ENCODE measurements around the gene YIPF2. TPM values are rescaled to one million over a fixed set of nuclear protein-coding genes. Genes with fewer than 3 reads are reported as not detected.

YIPF2 gene
- total RNA-seq, 2 experiments from 2014 or later = 25.6 to 28.4 TPM

- Mint-ChIP-seq H3K36me3 (peaks cover 14% of the 10 kb centered on the region), H3K4me3 (no peak overlapping the region), H3K27me3 (no peaks in the 10 kb centered on the region), H3K4me1 (ENCODE audit: low read depth) (no peaks in the 10 kb centered on the region), H3K27ac (no peak overlapping the region), H3K9me3 (no peaks in the 10 kb centered on the region)
- ChIA-PET POLR2A (interaction anchor here (0.7 kb wide), 1 partner anchor 169 kb away, joined by 3 read pairs; the partner anchor contains the start of gene LDLR), CTCF (interaction anchor here (0.6 to 1.9 kb wide), 3 partner anchors 15 to 25 kb away, joined by 3 to 7 read pairs (median 3); no protein-coding TSS in a partner anchor)
- intact Hi-C loops (cut with micrococcal nuclease) = no loop called here
- DNase-seq = no peak
Observed at GRCh38 chr19:10919352-10920287, 8.8 kb downstream of the YIPF2 start.

- POLR2A ChIA-PET = no interaction called here
- no peak for DNase-seq
- H3K4me1 Mint-ChIP-seq (ENCODE audit: low read depth) = no peaks in the 10 kb centered on the region
- no peaks in the 10 kb centered on the region for H3K9me3 Mint-ChIP-seq
- H3K27ac Mint-ChIP-seq = no peak overlapping the region
- H3K4me3 Mint-ChIP-seq = no peak overlapping the region
- H3K27me3 Mint-ChIP-seq = no peaks in the 10 kb centered on the region
- CTCF ChIA-PET = interaction anchor here (1.4 to 1.9 kb wide), 2 partner anchors 16 to 24 kb away, joined by 3 to 7 read pairs; no protein-coding TSS in a partner anchor
- H3K36me3 Mint-ChIP-seq = peaks cover 11% of the 10 kb centered on the region
- intact Hi-C loops (cut with micrococcal nuclease) = no loop called here
Observed at GRCh38 chr19:10918359-10918758, 10.1 kb downstream of the YIPF2 start.

GRCh38 chr19:10916602-10917001, 11.8 kb downstream of the YIPF2 start:
- H3K4me1 Mint-ChIP-seq (ENCODE audit: low read depth) = no peaks in the 10 kb centered on the region
- H3K36me3 Mint-ChIP-seq = peaks cover 16% of the 10 kb centered on the region
- no peak overlapping the region for H3K27ac Mint-ChIP-seq
- intact Hi-C loops (cut with micrococcal nuclease) = no loop called here
- no peak overlapping the region for H3K4me3 Mint-ChIP-seq
- POLR2A ChIA-PET = no interaction called here
- H3K27me3 Mint-ChIP-seq = no peaks in the 10 kb centered on the region
- CTCF ChIA-PET = no interaction called here
- no peaks in the 10 kb centered on the region for H3K9me3 Mint-ChIP-seq
- no peak for DNase-seq

DNA sequence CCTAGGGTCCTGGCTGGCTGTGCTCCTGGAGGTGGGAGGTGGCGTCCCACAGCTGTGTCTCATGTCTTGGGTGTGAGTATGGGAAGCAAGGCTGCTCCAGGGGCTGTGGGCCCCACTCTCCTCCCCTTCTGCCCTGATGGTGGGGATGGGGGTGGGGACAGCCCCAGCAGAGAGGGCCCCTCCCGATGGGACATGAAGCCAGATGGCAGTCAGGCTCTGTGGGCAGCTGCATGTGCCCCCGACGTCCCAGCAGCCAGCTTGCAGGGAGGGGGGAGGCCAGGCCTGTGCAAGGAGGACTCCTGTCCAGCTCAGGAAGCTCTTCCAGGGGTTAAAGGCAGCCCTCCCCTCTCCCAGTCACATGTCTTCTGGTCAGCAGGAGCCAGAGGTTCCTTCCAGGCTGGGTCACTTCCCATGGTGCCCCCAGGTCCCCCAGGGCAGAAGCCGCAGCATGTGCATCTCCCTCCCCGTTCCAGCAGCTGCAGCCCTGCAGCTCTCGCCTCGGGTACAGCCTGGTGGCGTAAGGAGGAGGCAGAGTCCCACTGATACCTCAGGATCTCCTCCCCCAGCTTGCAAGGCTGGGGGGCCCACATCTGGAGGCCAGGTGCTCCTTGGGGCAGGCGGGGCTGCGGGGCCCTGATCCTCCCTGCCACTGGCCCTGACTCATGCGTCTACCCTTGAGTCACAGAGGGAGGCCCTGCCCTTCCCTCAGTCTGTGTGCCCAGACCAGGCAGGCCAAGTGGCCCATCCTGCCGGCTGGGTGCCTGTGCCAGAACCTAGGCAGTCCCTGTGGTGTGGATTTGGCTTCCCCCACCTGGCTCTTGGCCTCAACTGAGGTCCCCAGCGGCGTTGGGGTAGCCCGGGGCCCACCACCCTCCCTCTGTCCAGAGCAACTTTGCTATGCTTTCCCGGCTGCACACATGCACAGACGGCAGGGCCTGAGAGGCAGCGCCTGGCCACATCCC, 13.0 kb downstream of the YIPF2 start:
- Mint-ChIP-seq H3K27me3 (no peaks in the 10 kb centered on the region), H3K4me3 (no peak overlapping the region), H3K9me3 (no peaks in the 10 kb centered on the region), H3K27ac (no peak overlapping the region), H3K36me3 (peaks cover 14% of the 10 kb centered on the region), H3K4me1 (ENCODE audit: low read depth) (no peaks in the 10 kb centered on the region)
- ChIA-PET POLR2A (no interaction called here), CTCF (no interaction called here)
- DNase-seq = no peak
- intact Hi-C loops (cut with micrococcal nuclease) = no loop called here

DNA sequence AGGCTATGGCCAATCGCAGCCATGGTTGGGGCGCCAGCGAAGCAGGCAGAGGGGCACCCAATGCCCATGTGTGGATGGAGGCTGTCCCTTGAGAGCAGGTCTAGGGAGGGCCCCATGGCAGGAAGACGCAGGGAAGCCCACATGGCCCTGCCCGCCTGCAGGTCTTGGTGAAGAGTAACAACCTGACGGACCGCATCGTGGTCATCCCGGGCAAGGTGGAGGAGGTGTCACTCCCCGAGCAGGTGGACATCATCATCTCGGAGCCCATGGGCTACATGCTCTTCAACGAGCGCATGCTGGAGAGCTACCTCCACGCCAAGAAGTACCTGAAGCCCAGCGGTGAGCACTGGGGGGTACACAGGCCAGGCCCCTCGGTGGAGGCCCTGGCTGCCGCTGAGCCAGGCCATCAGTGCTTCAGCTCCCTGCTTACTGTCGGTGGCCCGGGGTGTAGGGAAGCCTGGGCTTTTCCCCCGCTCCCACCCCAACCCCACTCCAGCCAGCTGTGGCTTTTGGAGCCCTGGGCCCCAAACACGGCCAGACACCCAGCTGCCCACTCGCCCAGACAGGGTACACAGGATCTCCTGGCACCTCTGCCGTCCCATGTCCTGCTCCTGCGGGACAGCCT, 14.6 kb downstream of the YIPF2 start:
- Mint-ChIP-seq H3K27ac (no peak overlapping the region), H3K9me3 (no peaks in the 10 kb centered on the region), H3K36me3 (peaks cover 14% of the 10 kb centered on the region), H3K4me3 (no peak overlapping the region), H3K4me1 (ENCODE audit: low read depth) (no peaks in the 10 kb centered on the region), H3K27me3 (no peaks in the 10 kb centered on the region)
- intact Hi-C loops (cut with micrococcal nuclease) = no loop called here
- no peak for DNase-seq
- ChIA-PET POLR2A (no interaction called here), CTCF (interaction anchor here (0.7 kb wide), 1 partner anchor 122 kb away, joined by 3 read pairs; no protein-coding TSS in a partner anchor)

GRCh38 chr19:10912619-10913018, 15.8 kb downstream of the YIPF2 start:
- Mint-ChIP-seq H3K4me1 (ENCODE audit: low read depth) (no peaks in the 10 kb centered on the region), H3K4me3 (no peak overlapping the region), H3K27me3 (no peaks in the 10 kb centered on the region), H3K36me3 (peaks cover 11% of the 10 kb centered on the region), H3K9me3 (no peaks in the 10 kb centered on the region), H3K27ac (no peak overlapping the region)
- CTCF ChIA-PET = interaction anchor here (0.6 kb wide), 1 partner anchor 427 kb away, joined by 5 read pairs; no protein-coding TSS in a partner anchor
- intact Hi-C loops (cut with micrococcal nuclease) = no loop called here
- POLR2A ChIA-PET = interaction anchor here (0.5 kb wide), 1 partner anchor 18 kb away, joined by 3 read pairs; no protein-coding TSS in a partner anchor
- no peak for DNase-seq

DNA sequence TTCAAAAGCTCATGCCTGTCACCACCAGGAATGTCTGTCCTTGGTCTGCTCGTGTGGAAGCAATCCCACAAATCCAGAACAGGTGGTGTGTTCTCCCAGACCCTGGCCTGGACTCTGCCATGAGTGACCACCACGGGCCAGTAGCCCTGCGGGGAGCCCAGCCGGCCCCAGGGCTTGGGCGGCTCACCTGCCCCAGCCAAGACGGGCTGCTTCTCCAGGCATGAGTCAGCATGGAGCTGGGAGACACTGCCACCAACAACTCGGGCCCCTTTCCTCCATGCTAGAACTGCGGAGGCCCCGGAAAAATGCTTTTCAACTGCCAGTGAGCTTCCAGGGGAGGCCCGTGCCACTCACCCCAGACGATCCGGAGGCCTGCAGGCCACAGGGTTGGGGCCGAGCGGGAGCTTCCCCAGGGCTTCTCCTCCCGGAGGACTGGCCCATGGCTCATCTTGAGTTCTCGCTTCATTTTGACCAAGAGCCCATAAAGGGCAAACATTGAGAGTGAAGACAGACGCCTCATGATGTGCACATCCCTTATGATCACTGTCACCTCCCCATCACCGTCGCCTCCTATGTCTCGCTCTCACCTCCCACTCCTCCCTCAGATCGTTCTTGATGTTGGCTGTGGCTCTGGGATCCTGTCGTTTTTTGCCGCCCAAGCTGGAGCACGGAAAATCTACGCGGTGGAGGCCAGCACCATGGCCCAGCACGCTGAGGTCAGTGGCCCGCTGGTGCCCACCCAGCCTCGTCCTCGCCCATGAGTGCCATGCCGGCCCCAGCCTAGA, 16.7 kb downstream of the YIPF2 start:
- Mint-ChIP-seq H3K9me3 (no peaks in the 10 kb centered on the region), H3K4me1 (ENCODE audit: low read depth) (no peaks in the 10 kb centered on the region), H3K27me3 (no peaks in the 10 kb centered on the region), H3K27ac (no peak overlapping the region), H3K4me3 (no peak overlapping the region), H3K36me3 (peaks cover 11% of the 10 kb centered on the region)
- ChIA-PET CTCF (interaction anchor here (1.5 to 2.0 kb wide), 2 partner anchors 25 to 48 kb away, joined by 3 to 5 read pairs; no protein-coding TSS in a partner anchor), POLR2A (interaction anchor here (0.5 kb wide), 1 partner anchor 19 kb away, joined by 3 read pairs; no protein-coding TSS in a partner anchor)
- no peak for DNase-seq
- intact Hi-C loops (cut with micrococcal nuclease) = no loop called here

GRCh38 chr19:10908380-10908960, 20.0 kb downstream of the YIPF2 start:
- intact Hi-C loops (cut with micrococcal nuclease) = no loop called here
- no peak overlapping the region for H3K27ac Mint-ChIP-seq
- no peak overlapping the region for H3K4me3 Mint-ChIP-seq
- H3K4me1 Mint-ChIP-seq (ENCODE audit: low read depth) = no peaks in the 10 kb centered on the region
- no peak for DNase-seq
- H3K36me3 Mint-ChIP-seq = peaks cover 11% of the 10 kb centered on the region
- no peaks in the 10 kb centered on the region for H3K9me3 Mint-ChIP-seq
- ChIA-PET POLR2A (no interaction called here), CTCF (no interaction called here)
- no peaks in the 10 kb centered on the region for H3K27me3 Mint-ChIP-seq

GRCh38 chr19:10907925-10908324, 20.5 kb downstream of the YIPF2 start:
- Mint-ChIP-seq H3K27me3 (no peaks in the 10 kb centered on the region), H3K27ac (no peak overlapping the region), H3K9me3 (peaks cover 3% of the 10 kb centered on the region), H3K4me1 (ENCODE audit: low read depth) (no peaks in the 10 kb centered on the region), H3K36me3 (peaks cover 11% of the 10 kb centered on the region), H3K4me3 (no peak overlapping the region)
- ChIA-PET CTCF (no interaction called here), POLR2A (no interaction called here)
- intact Hi-C loops (cut with micrococcal nuclease) = no loop called here
- no peak for DNase-seq

- intact Hi-C loops (cut with micrococcal nuclease) = no loop called here
- Mint-ChIP-seq H3K27me3 (no peaks in the 10 kb centered on the region), H3K4me3 (no peak overlapping the region), H3K36me3 (no peaks in the 10 kb centered on the region), H3K9me3 (peaks cover 4% of the 10 kb centered on the region), H3K4me1 (ENCODE audit: low read depth) (peaks cover 11% of the 10 kb centered on the region), H3K27ac (no peak overlapping the region)
- no peak for DNase-seq
- ChIA-PET CTCF (no interaction called here), POLR2A (no interaction called here)
Observed at GRCh38 chr19:10899151-10899653, 29.2 kb downstream of the YIPF2 start.

DNA sequence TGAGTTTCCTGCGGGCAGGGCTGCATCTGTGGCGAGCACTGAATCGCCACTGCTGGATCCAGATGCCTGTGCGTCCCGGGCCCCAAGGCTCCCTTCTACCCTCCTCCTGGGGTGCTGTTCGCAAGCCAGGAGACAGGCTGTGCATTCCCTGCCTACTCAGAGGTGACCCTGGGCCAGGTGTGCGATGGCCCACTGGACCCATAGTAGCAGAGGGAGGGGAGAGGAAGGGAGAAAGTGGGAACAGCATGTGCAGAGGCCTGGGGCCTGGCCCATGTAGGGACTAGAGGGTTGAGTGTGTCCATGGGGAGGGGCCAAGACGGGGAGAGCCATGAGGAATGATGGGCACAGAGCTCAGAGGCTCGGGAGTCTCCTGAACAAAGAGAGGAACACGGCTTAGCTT, 29.8 kb downstream of the YIPF2 start:
- Mint-ChIP-seq H3K4me1 (ENCODE audit: low read depth) (peaks cover 11% of the 10 kb centered on the region), H3K9me3 (peaks cover 4% of the 10 kb centered on the region), H3K36me3 (no peaks in the 10 kb centered on the region), H3K4me3 (no peak overlapping the region), H3K27ac (no peak overlapping the region), H3K27me3 (no peaks in the 10 kb centered on the region)
- ChIA-PET CTCF (no interaction called here), POLR2A (no interaction called here)
- intact Hi-C loops (cut with micrococcal nuclease) = no loop called here
- no peak for DNase-seq
